Neural cell (in vitro differentiated cells): ENCODE data around the gene ARGLU1. TPM values are rescaled to one million over a fixed set of nuclear protein-coding genes. Genes with fewer than 3 reads are reported as not detected.
A peak's percentile ranks its signal among the peaks of the same experiment; 100 is the strongest.

Source experiments
- H2AFZ ChIP-seq: fragments of 200-600, 300-800 bp; sonication (generic), shearing (Covaris generic); 2 replicates; pipeline ENCODE4 v1.6.0; 2014; ENCODE audit warnings: low read depth, mild to moderate bottlenecking, antibody characterized with exemption, low read length, moderate library complexity
- H3F3A ChIP-seq: fragments of 200-600 bp; shearing (Covaris generic); 2 replicates; pipeline ENCODE4 v1.6.1; 2016; ENCODE audit warnings: mild to moderate bottlenecking, moderate library complexity, mixed read lengths, antibody characterized with exemption, low read length; ENCODE audit not compliant: insufficient read depth, poor library complexity, severe bottlenecking
- H3K27ac ChIP-seq: fragments of 200-600, 300-800 bp; sonication (generic), shearing (Covaris generic); 2 replicates; pipeline ENCODE4 v1.5.1; 2014; ENCODE audit warnings: mild to moderate bottlenecking, low read length, moderate library complexity
- H3K27me3 ChIP-seq: fragments of 300-800, 200-600 bp; sonication (generic), shearing (Covaris generic); 2 replicates; pipeline ENCODE4 v1.6.0; 2014; ENCODE audit warnings: mild to moderate bottlenecking, low read depth, low read length, moderate library complexity; ENCODE audit not compliant: insufficient read depth
- H3K36me3 ChIP-seq: fragments of 300-800, 200-600 bp; sonication (generic), shearing (Covaris generic); 2 replicates; pipeline ENCODE4 v1.5.1; 2014; ENCODE audit warnings: mild to moderate bottlenecking, antibody characterized with exemption, low read length, moderate library complexity; ENCODE audit not compliant: insufficient read depth
- H3K4me2 ChIP-seq: fragments of 300-800, 200-600 bp; sonication (generic), shearing (Covaris generic); 2 replicates; pipeline ENCODE4 v1.6.0; 2014; ENCODE audit warnings: mild to moderate bottlenecking, low read length
- H3K4me3 ChIP-seq: fragments of 300-800, 200-600 bp; sonication (generic), shearing (Covaris generic); 2 replicates; pipeline ENCODE4 v1.5.1; 2014; ENCODE audit warnings: mild to moderate bottlenecking, low read length, moderate library complexity
- H3K79me2 ChIP-seq: fragments of 200-600 bp; shearing (Covaris generic); replicated peaks from 2 replicates; pipeline ENCODE4 v1.6.0; 2014; ENCODE audit warnings: mild to moderate bottlenecking, low read length, moderate library complexity; ENCODE audit not compliant: insufficient read depth
- H3K9ac ChIP-seq: fragments of 300-800, 200-600 bp; sonication (generic), shearing (Covaris generic); 2 replicates; pipeline ENCODE4 v1.6.1; 2016; ENCODE audit warnings: mild to moderate bottlenecking, low read length, mixed read lengths
- H3K9me2 ChIP-seq: fragments of 200-600 bp; shearing (Covaris generic); 2 replicates; pipeline ENCODE4 v1.6.1; 2016; ENCODE audit warnings: mild to moderate bottlenecking, low read length, mixed read lengths; ENCODE audit not compliant: insufficient read depth
- H3K9me3 ChIP-seq: fragments of 200-600, 300-800 bp; sonication (generic), shearing (Covaris generic); 2 replicates; pipeline ENCODE4 v1.6.1; 2016; ENCODE audit warnings: mild to moderate bottlenecking, mixed run types, low read length, moderate library complexity, mixed read lengths
- H4K20me1 ChIP-seq: fragments of 200-600 bp; shearing (Covaris generic); 2 replicates; pipeline ENCODE4 v1.6.1; 2016; ENCODE audit warnings: mild to moderate bottlenecking, mixed run types; ENCODE audit not compliant: insufficient read depth
- EP300 ChIP-seq: fragments of 450-650 bp; conservative IDR thresholded peaks from 2 replicates; pipeline ENCODE4 v1.6.1; 2014; ENCODE audit warnings: antibody characterized with exemption, mild to moderate bottlenecking, moderate library complexity; ENCODE audit not compliant: poor library complexity, severe bottlenecking
- EZH2 ChIP-seq: fragments of 200-600, 300-800 bp; shearing (Covaris generic), sonication (generic); IDR thresholded peaks from 2 replicates; pipeline ENCODE4 v1.6.1; 2014; ENCODE audit warnings: antibody characterized with exemption, low read length, borderline replicate concordance, mild to moderate bottlenecking; ENCODE audit not compliant: insufficient read depth, poor library complexity, severe bottlenecking
- MXI1 ChIP-seq: fragments of 450-650 bp; conservative IDR thresholded peaks from 2 replicates; pipeline ENCODE4 v1.6.1; 2014; ENCODE audit warnings: antibody characterized with exemption, mild to moderate bottlenecking; ENCODE audit not compliant: poor library complexity, severe bottlenecking
- POLR2AphosphoS5 ChIP-seq: IDR thresholded peaks from 2 replicates; pipeline ENCODE4 v1.6.1; 2012
- RAD21 ChIP-seq: fragments of 450-650 bp; conservative IDR thresholded peaks from 2 replicates; pipeline ENCODE4 v1.6.1; 2014; ENCODE audit warnings: antibody characterized with exemption, mild to moderate bottlenecking, moderate library complexity
- SMC3 ChIP-seq: fragments of 450-650 bp; conservative IDR thresholded peaks from 2 replicates; pipeline ENCODE4 v1.6.1; 2014; ENCODE audit warnings: antibody characterized with exemption, mild to moderate bottlenecking, moderate library complexity; ENCODE audit not compliant: poor library complexity
- TAF1 ChIP-seq: IDR thresholded peaks from 2 replicates; pipeline ENCODE4 v1.6.1; 2012; ENCODE audit warnings: low read depth
- polyA plus RNA-seq: library from polyadenylated mRNA; depleted of rRNA; stranded (reverse); fragments of >200 nt; gene quantifications from 2 replicates; pipeline ENCODE4 v1.2.3, GENCODE V29; 2014
- TF ChIP-seq, protein P1 (sequence below): fragments of 450-650 bp; IDR thresholded peaks from 2 replicates; pipeline ENCODE4 v1.5.1; 2014; ENCODE audit warnings: antibody characterized with exemption, mild to moderate bottlenecking, moderate library complexity; ENCODE audit not compliant: poor library complexity, severe bottlenecking
- TF ChIP-seq, protein P2 (sequence below): IDR thresholded peaks from 2 replicates; pipeline ENCODE4 v1.6.1; 2012; ENCODE audit warnings: borderline replicate concordance

Gene ARGLU1
- polyA plus RNA-seq, 1 donor from 2014 or later, result 967 TPM

DNA sequence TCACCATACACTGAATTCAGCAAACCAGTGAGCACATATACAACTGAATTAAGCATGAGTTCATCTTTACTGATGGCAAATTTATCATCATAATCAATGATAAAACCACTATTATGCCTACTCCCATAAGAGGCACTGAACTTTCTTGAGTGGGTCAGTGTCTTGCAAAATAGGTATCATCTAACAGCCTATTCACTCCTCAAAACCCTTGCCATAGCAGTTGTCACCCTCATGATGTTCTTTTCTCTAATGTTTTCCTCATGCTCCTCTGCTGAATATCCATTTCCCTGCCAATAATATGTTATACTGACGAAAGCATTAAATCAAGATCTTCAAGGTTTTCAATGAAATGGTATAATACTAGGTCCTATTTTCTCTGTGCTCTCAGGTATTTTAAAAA lies 5.6 kb downstream of the ARGLU1 start:
- Histone ChIP-seq H3K27ac (no peak overlapping the region), H3K4me3 (no peak overlapping the region), H2AFZ (no peak overlapping the region), H3K36me3 (no peaks in the 10 kb centered on the region), H4K20me1 (peaks cover 18% of the 10 kb centered on the region), H3K9ac (no peak overlapping the region), H3K9me3 (no peaks in the 10 kb centered on the region), H3K27me3 (no peaks in the 10 kb centered on the region), H3K79me2 (peaks cover 91% of the 10 kb centered on the region), H3K9me2 (no peaks in the 10 kb centered on the region), H3F3A (no peaks in the 10 kb centered on the region), H3K4me2 (no peak overlapping the region)
- TF ChIP-seq TAF1 (no peak), MXI1 (no peak), EZH2 (no peak), SMC3 (no peak), POLR2AphosphoS5 (no peak), EP300 (no peak), RAD21 (no peak)
- TF ChIP-seq, protein P1, sequence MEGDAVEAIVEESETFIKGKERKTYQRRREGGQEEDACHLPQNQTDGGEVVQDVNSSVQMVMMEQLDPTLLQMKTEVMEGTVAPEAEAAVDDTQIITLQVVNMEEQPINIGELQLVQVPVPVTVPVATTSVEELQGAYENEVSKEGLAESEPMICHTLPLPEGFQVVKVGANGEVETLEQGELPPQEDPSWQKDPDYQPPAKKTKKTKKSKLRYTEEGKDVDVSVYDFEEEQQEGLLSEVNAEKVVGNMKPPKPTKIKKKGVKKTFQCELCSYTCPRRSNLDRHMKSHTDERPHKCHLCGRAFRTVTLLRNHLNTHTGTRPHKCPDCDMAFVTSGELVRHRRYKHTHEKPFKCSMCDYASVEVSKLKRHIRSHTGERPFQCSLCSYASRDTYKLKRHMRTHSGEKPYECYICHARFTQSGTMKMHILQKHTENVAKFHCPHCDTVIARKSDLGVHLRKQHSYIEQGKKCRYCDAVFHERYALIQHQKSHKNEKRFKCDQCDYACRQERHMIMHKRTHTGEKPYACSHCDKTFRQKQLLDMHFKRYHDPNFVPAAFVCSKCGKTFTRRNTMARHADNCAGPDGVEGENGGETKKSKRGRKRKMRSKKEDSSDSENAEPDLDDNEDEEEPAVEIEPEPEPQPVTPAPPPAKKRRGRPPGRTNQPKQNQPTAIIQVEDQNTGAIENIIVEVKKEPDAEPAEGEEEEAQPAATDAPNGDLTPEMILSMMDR, result no peak
- TF ChIP-seq, protein P2, sequence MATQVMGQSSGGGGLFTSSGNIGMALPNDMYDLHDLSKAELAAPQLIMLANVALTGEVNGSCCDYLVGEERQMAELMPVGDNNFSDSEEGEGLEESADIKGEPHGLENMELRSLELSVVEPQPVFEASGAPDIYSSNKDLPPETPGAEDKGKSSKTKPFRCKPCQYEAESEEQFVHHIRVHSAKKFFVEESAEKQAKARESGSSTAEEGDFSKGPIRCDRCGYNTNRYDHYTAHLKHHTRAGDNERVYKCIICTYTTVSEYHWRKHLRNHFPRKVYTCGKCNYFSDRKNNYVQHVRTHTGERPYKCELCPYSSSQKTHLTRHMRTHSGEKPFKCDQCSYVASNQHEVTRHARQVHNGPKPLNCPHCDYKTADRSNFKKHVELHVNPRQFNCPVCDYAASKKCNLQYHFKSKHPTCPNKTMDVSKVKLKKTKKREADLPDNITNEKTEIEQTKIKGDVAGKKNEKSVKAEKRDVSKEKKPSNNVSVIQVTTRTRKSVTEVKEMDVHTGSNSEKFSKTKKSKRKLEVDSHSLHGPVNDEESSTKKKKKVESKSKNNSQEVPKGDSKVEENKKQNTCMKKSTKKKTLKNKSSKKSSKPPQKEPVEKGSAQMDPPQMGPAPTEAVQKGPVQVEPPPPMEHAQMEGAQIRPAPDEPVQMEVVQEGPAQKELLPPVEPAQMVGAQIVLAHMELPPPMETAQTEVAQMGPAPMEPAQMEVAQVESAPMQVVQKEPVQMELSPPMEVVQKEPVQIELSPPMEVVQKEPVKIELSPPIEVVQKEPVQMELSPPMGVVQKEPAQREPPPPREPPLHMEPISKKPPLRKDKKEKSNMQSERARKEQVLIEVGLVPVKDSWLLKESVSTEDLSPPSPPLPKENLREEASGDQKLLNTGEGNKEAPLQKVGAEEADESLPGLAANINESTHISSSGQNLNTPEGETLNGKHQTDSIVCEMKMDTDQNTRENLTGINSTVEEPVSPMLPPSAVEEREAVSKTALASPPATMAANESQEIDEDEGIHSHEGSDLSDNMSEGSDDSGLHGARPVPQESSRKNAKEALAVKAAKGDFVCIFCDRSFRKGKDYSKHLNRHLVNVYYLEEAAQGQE, result no peak

DNA sequence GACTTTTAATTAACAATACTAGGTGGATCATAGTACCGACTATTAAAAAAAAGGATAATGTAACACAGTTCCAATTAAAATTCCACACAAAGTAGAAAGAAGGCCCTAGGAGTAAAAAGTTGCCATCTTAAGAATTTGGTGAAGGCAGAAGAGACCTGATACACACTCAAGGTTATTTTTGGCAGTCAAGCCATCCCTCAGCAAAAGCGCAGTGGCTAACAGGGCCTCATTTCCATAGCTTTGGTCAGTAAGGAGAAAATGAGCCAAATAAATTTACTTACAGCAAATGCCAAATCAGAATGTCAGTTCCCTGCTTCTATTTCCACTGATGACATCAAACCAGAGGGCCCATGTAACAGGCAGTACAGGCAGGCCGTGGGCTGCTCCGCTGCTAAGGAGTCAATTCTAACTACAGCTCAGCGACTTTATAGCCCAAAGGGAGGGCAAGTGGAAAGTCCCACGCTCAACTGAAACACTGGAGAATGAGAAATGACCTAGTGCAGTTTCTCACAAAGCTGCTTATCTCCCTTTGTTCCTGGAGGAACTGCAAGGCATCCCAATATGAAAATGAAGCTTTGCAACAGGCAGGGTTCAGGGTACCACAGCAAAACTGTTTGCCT lies 6.3 kb downstream of the ARGLU1 start:
- Histone ChIP-seq H3K36me3 (peaks cover 4% of the 10 kb centered on the region), H3K27ac (no peak overlapping the region), H3K79me2 (peaks cover 92% of the 10 kb centered on the region), H3K27me3 (no peaks in the 10 kb centered on the region), H2AFZ (no peak overlapping the region), H3K4me2 (no peak overlapping the region), H3K4me3 (peak overlapping the region; percentile 23), H3F3A (no peaks in the 10 kb centered on the region), H4K20me1 (peaks cover 16% of the 10 kb centered on the region), H3K9me3 (no peaks in the 10 kb centered on the region), H3K9ac (no peak overlapping the region), H3K9me2 (no peaks in the 10 kb centered on the region)
- TF ChIP-seq RAD21, result no peak
- TF ChIP-seq TAF1, result no peak
- TF ChIP-seq EZH2, result no peak
- no peak for TF ChIP-seq POLR2AphosphoS5
- TF ChIP-seq, protein P1, result no peak
- no peak for TF ChIP-seq EP300
